H9 (cell line): ENCODE data around the gene CCDC102A. TPM values are rescaled to one million over a fixed set of nuclear protein-coding genes. Genes with fewer than 3 reads are reported as not detected.

Source experiments
- DNase-seq: peaks from one replicate; pipeline ENCODE4 v3.0.0-alpha.2; 2017
- H2AFZ ChIP-seq: one replicate; pipeline ENCODE4 v1.6.1; 2013; ENCODE audit warnings: mild to moderate bottlenecking, low read length, control low read depth, moderate library complexity
- H2AK5ac ChIP-seq: 2 replicates; pipeline ENCODE4 v1.6.1; 2013; ENCODE audit warnings: low read length, control low read depth, mixed read lengths; ENCODE audit not compliant: insufficient read length
- H2BK120ac ChIP-seq: one replicate; pipeline ENCODE4 v1.6.1; 2013; ENCODE audit warnings: low read depth, mild to moderate bottlenecking, low read length, control low read depth, inconsistent platforms; ENCODE audit not compliant: poor library complexity, severe bottlenecking
- H2BK12ac ChIP-seq: 2 replicates; pipeline ENCODE4 v1.6.1; 2013; ENCODE audit warnings: low read length, control low read depth, mixed read lengths, low read depth; ENCODE audit not compliant: insufficient read length
- H2BK15ac ChIP-seq: 2 replicates; pipeline ENCODE4 v1.6.1; 2013; ENCODE audit warnings: low read depth, low read length, control low read depth
- H2BK20ac ChIP-seq: one replicate; pipeline ENCODE4 v1.6.1; 2013; ENCODE audit warnings: low read depth, mild to moderate bottlenecking, low read length, control low read depth, inconsistent platforms; ENCODE audit not compliant: poor library complexity, severe bottlenecking
- H2BK5ac ChIP-seq: 2 replicates; pipeline ENCODE4 v1.6.1; 2013; ENCODE audit warnings: low read length, control low read depth, mixed read lengths; ENCODE audit not compliant: insufficient read length
- H3K14ac ChIP-seq: 2 replicates; pipeline ENCODE4 v1.6.1; 2013; ENCODE audit warnings: low read length, control low read depth; ENCODE audit not compliant: insufficient read depth
- H3K18ac ChIP-seq: 2 replicates; pipeline ENCODE4 v1.6.1; 2013; ENCODE audit warnings: low read depth, mild to moderate bottlenecking, mixed read lengths, low read length, control low read depth; ENCODE audit not compliant: insufficient read length
- H3K23ac ChIP-seq: 2 replicates; pipeline ENCODE4 v1.6.1; 2013; ENCODE audit warnings: low read length, control low read depth, mixed read lengths, low read depth; ENCODE audit not compliant: insufficient read length
- H3K23me2 ChIP-seq: 2 replicates; pipeline ENCODE4 v1.6.1; 2013; ENCODE audit warnings: low read depth, mild to moderate bottlenecking, mixed read lengths, low read length, control low read depth; ENCODE audit not compliant: insufficient read length, poor library complexity, severe bottlenecking
- H3K27ac ChIP-seq: 2 replicates; pipeline ENCODE4 v1.5.1; 2013; ENCODE audit warnings: low read length, control low read depth, mixed read lengths, low read depth; ENCODE audit not compliant: insufficient read length
- H3K27me3 ChIP-seq: 2 replicates; pipeline ENCODE4 v1.6.1; 2013; ENCODE audit warnings: low read length, control low read depth, inconsistent platforms; ENCODE audit not compliant: insufficient read depth
- H3K4ac ChIP-seq: 2 replicates; pipeline ENCODE4 v1.6.1; 2013; ENCODE audit warnings: low read depth, mild to moderate bottlenecking, control low read depth, inconsistent platforms, low read length, moderate library complexity
- H3K4me1 ChIP-seq: 2 replicates; pipeline ENCODE4 v1.6.1; 2013; ENCODE audit warnings: low read length, control low read depth, inconsistent platforms; ENCODE audit not compliant: insufficient read depth
- H3K4me2 ChIP-seq: 2 replicates; pipeline ENCODE4 v1.6.1; 2013; ENCODE audit warnings: low read length, control low read depth, mixed read lengths; ENCODE audit not compliant: insufficient read length, insufficient read depth
- H3K56ac ChIP-seq: 2 replicates; pipeline ENCODE4 v1.6.1; 2013; ENCODE audit warnings: low read depth, mild to moderate bottlenecking, mixed read lengths, low read length, control low read depth; ENCODE audit not compliant: insufficient read length
- H3K79me1 ChIP-seq: 2 replicates; pipeline ENCODE4 v1.6.1; 2013; ENCODE audit warnings: low read depth, mild to moderate bottlenecking, moderate library complexity, low read length, control low read depth, inconsistent platforms; ENCODE audit not compliant: insufficient read depth, poor library complexity, severe bottlenecking
- H3K79me2 ChIP-seq: 2 replicates; pipeline ENCODE4 v1.6.1; 2013; ENCODE audit warnings: low read length, control low read depth, inconsistent platforms; ENCODE audit not compliant: insufficient read depth
- H3K9ac ChIP-seq: 2 replicates; pipeline ENCODE4 v1.6.1; 2013; ENCODE audit warnings: low read length, control low read depth, mixed read lengths; ENCODE audit not compliant: insufficient read length; ENCODE audit errors: extremely low read depth
- H3K9me3 ChIP-seq: one replicate; pipeline ENCODE4 v1.6.1; 2013; ENCODE audit warnings: low read depth, low read length, inconsistent platforms; ENCODE audit not compliant: control insufficient read depth
- H3T11ph ChIP-seq: one replicate; pipeline ENCODE4 v1.6.1; 2013; ENCODE audit warnings: mild to moderate bottlenecking, low read length, control low read depth, inconsistent platforms
- H4K20me1 ChIP-seq: one replicate; pipeline ENCODE4 v1.6.1; 2013; ENCODE audit not compliant: control insufficient read depth, insufficient read length, insufficient read depth
- H4K5ac ChIP-seq: 2 replicates; pipeline ENCODE4 v1.6.1; 2013; ENCODE audit warnings: low read depth, mild to moderate bottlenecking, mixed read lengths, low read length, control low read depth; ENCODE audit not compliant: insufficient read length
- H4K8ac ChIP-seq: replicated peaks from 2 replicates; pipeline ENCODE4 v1.6.1; 2013; ENCODE audit warnings: low read length, control low read depth, mixed read lengths, low read depth; ENCODE audit not compliant: insufficient read length
- H4K91ac ChIP-seq: 2 replicates; pipeline ENCODE4 v1.6.1; 2013; ENCODE audit warnings: low read depth, mild to moderate bottlenecking, moderate library complexity, mixed read lengths, low read length, control low read depth; ENCODE audit not compliant: insufficient read length
- H3K27ac Mint-ChIP-seq, 3 experiments: 2 replicates in 2 of 3; 3 replicates in 1 of 3; pipeline ENCODE4 v1.8.0; 2020 to 2021; ENCODE audit warnings: mixed read lengths in 3 of 3, mild to moderate bottlenecking in 1 of 3, moderate library complexity in 1 of 3
- H3K27me3 Mint-ChIP-seq: 2 replicates; pipeline ENCODE4 v1.8.0; 2021; ENCODE audit warnings: low read depth, mild to moderate bottlenecking, moderate library complexity, mixed read lengths
- H3K36me3 Mint-ChIP-seq, 3 experiments: 2 replicates in 2 of 3; 3 replicates in 1 of 3; pipeline ENCODE4 v1.8.0; 2020 to 2021; ENCODE audit warnings: low read depth in 3 of 3, mixed read lengths in 3 of 3; ENCODE audit not compliant: insufficient read depth in 1 of 3
- H3K4me1 Mint-ChIP-seq, 2 experiments: 2 replicates each; pipeline ENCODE4 v1.8.0; 2020; ENCODE audit warnings: mixed read lengths in 2 of 2
- H3K4me3 Mint-ChIP-seq, 2 experiments: 2 replicates in 1 of 2; 3 replicates in 1 of 2; pipeline ENCODE4 v1.8.0; 2020 to 2021; ENCODE audit warnings: mild to moderate bottlenecking in 2 of 2, mixed read lengths in 2 of 2, moderate library complexity in 1 of 2
- H3K9me3 Mint-ChIP-seq, 2 experiments: 2 replicates in 1 of 2; 3 replicates in 1 of 2; pipeline ENCODE4 v1.8.0; 2020; ENCODE audit warnings: mild to moderate bottlenecking in 2 of 2, mixed read lengths in 2 of 2, moderate library complexity in 1 of 2
- CTCF ChIP-seq: fragments of 200-600 bp; sonication (generic); conservative IDR thresholded peaks from 3 replicates; pipeline ENCODE4 v1.8.0; 2021; ENCODE audit warnings: antibody characterized with exemption, mild to moderate bottlenecking
- total RNA-seq: library from RNA; stranded (reverse); gene quantifications from 2 replicates; pipeline ENCODE4 v1.2.1, GENCODE V29; 2021

CCDC102A gene
- total RNA-seq, 1 experiment from 2014 or later: 8.2 TPM

GRCh38 chr16:57549730-57550129 lies 13.4 kb upstream of the CCDC102A start:
- no peaks in the 10 kb centered on the region for H3K4me1 Mint-ChIP-seq

More at GRCh38 chr16:57549730-57550129, 13.4 kb upstream of the CCDC102A start:
- Histone ChIP-seq H3K9me3 (no peaks in the 10 kb centered on the region), H3K18ac (no peak overlapping the region), H3T11ph (no peak overlapping the region), H3K4me2 (no peak overlapping the region), H3K79me2 (no peaks in the 10 kb centered on the region), H3K79me1 (no peaks in the 10 kb centered on the region), H4K8ac (no peak overlapping the region), H2BK20ac (no peak overlapping the region), H2BK120ac (no peak overlapping the region), H2BK5ac (no peak overlapping the region), H3K4me1 (no peaks in the 10 kb centered on the region), H2BK12ac (no peak overlapping the region), H2AFZ (no peak overlapping the region), H3K4ac (no peak overlapping the region), H3K56ac (no peak overlapping the region), H3K27me3 (no peaks in the 10 kb centered on the region), H4K20me1 (no peaks in the 10 kb centered on the region), H4K5ac (no peak overlapping the region), H3K23ac (no peak overlapping the region), H3K23me2 (no peaks in the 10 kb centered on the region), H3K27ac (no peak overlapping the region), H3K9ac (no peak overlapping the region), H2AK5ac (no peak overlapping the region), H4K91ac (no peak overlapping the region), H3K14ac (no peak overlapping the region), H2BK15ac (no peak overlapping the region)
- no peak for TF ChIP-seq CTCF
- H3K27ac Mint-ChIP-seq: no peak overlapping the region
- DNase-seq: no peak
- no peaks in the 10 kb centered on the region; a peak in 1 of 5 replicates for H3K9me3 Mint-ChIP-seq
- no peak overlapping the region for H3K4me3 Mint-ChIP-seq
- peaks cover 21% of the 10 kb centered on the region for H3K27me3 Mint-ChIP-seq
- H3K36me3 Mint-ChIP-seq: 0 out of 7 replicates have a peak, but pooled peaks cover 0 to 4% (median 0%) of the 10 kb centered on the region in 3 experiments
